Measurements from ENCODE around the gene NME4. TPM values are rescaled to one million over a fixed set of nuclear protein-coding genes. Genes with fewer than 3 reads are reported as not detected.

The NME4 gene
- total RNA-seq, 1 experiment from 2014 or later, result 159 TPM

DNA sequence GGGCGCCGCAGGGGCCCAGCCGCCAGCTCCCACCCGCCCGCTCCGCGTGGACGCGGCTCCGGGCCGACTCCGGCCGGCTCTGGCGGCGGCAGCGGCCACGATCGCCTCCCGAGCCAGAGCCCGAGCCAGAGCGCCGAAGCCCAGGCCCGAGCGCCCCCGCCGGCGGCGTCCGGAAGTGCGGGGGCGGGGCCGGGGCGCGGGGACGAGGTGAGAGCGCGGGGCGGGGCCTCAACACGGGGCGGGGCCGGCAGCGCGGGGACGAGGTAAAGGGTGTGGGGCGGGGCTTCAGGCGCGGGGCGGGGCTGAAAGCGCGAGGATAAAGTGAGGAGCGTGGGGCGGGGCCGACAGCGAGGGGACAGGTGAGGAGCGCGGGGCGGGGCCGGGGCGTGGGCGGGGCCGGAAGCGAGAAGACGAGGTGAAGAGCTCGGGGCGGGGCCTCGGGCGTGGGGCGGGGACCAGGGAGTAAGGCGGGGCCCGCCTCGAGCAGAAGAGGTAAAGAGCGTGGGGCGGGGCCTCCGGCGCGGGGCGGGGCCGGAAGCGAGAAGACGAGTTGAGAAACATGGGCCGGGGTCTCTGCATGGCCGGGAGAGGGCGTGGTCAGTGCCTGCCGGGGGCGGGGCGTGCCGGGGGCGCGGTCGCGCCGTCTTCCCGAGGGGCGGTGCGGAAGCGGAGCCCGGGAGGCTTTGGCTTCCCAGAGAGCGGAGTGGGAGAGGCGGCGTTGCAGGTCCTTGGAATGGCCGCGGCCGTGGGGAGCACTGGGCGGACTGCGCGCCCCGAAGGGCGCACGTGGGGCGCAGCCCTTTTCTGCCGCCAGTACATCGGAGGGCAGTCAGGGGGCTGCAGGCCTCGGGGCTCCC lies 44.2 kb upstream of the NME4 start, which contains the start of gene AXIN1:
AXIN1 (minus strand) TSS at position 177 of the 857 bp plus-strand sequence. CDS start 5,698 bp downstream, outside the sequence.
- no peak for TF ChIP-seq EZH2 (IDR thresholded peaks at IDR 0.05; ENCODE audit: low read depth)
- TF ChIP-seq, protein P1, sequence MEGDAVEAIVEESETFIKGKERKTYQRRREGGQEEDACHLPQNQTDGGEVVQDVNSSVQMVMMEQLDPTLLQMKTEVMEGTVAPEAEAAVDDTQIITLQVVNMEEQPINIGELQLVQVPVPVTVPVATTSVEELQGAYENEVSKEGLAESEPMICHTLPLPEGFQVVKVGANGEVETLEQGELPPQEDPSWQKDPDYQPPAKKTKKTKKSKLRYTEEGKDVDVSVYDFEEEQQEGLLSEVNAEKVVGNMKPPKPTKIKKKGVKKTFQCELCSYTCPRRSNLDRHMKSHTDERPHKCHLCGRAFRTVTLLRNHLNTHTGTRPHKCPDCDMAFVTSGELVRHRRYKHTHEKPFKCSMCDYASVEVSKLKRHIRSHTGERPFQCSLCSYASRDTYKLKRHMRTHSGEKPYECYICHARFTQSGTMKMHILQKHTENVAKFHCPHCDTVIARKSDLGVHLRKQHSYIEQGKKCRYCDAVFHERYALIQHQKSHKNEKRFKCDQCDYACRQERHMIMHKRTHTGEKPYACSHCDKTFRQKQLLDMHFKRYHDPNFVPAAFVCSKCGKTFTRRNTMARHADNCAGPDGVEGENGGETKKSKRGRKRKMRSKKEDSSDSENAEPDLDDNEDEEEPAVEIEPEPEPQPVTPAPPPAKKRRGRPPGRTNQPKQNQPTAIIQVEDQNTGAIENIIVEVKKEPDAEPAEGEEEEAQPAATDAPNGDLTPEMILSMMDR (conservative IDR thresholded peaks at IDR 0.05), result no peak
- CTCF ChIA-PET, result interaction anchor here (0.5 to 1.0 kb wide), 18 partner anchors 13 to 539 kb away, joined by 3 to 24 read pairs (median 4); no protein-coding TSS in a partner anchor
- intact Hi-C loops (cut with micrococcal nuclease; ENCODE audit: unreplicated experiment), result loop anchor here (1.0 to 2.0 kb wide), 2 partner anchors 36 to 118 kb away; partner anchors contain the start of gene FAM234A
- Histone ChIP-seq H3K9me2 (ENCODE audit: insufficient read depth) (no peaks in the 10 kb centered on the region), H3K27me3 (ENCODE audit: insufficient read depth, low read depth) (no peaks in the 10 kb centered on the region), H3K4me3 (peak within 1 kb of the TSS; percentile 93), H3K36me3 (ENCODE audit: low read depth) (no peaks in the 10 kb centered on the region), H3K9me3 (ENCODE audit: insufficient read depth, low read depth) (no peaks in the 10 kb centered on the region), H4K20me1 (ENCODE audit: insufficient read depth) (peaks cover 5% of the 10 kb centered on the region), H3K27ac (no peak within 1 kb of the TSS), H3F3A (ENCODE audit: insufficient read depth, low read depth) (peaks cover 5% of the 10 kb centered on the region; the same call in 1 of the 2 replicates), H3K79me2 (ENCODE audit: low read depth) (peaks cover 39% of the 10 kb centered on the region), H3K4me1 (replicated peaks; ENCODE audit: insufficient read depth) (0 out of 2 replicates have a peak, but pooled peaks cover 5% of the 10 kb centered on the region), H3K4me2 (peak within 1 kb of the TSS; percentile 91), H2AFZ (peak within 1 kb of the TSS; percentile 82)
- no TSS peak for BruUV-seq (replicated peaks)
- POLR2A ChIA-PET (ENCODE audit: unreplicated experiment), result interaction anchor here (0.5 to 1.3 kb wide), 21 partner anchors 18 to 1326 kb away, joined by 3 to 30 read pairs (median 5); partner anchors contain the start of genes LUC7L and NPRL3
- DNase-seq, result peak; percentile 89 to 100

- Histone ChIP-seq H3K27ac (no peak overlapping the region), H3K36me3 (ENCODE audit: low read depth) (no peaks in the 10 kb centered on the region), H3K4me2 (peak overlapping the region; percentile 91), H3K4me3 (peak overlapping the region; percentile 56; the same call in 1 of the 2 replicates), H4K20me1 (ENCODE audit: insufficient read depth) (peaks cover 3% of the 10 kb centered on the region; the same call in 1 of the 2 replicates), H2AFZ (peak overlapping the region; percentile 82; the same call in 1 of the 2 replicates), H3K79me2 (ENCODE audit: low read depth) (peaks cover 30% of the 10 kb centered on the region), H3F3A (ENCODE audit: insufficient read depth, low read depth) (peaks cover 5% of the 10 kb centered on the region; the same call in 1 of the 2 replicates), H3K9me2 (ENCODE audit: insufficient read depth) (no peaks in the 10 kb centered on the region), H3K9me3 (ENCODE audit: insufficient read depth, low read depth) (no peaks in the 10 kb centered on the region), H3K4me1 (replicated peaks; ENCODE audit: insufficient read depth) (0 out of 2 replicates have a peak, but pooled peaks cover 5% of the 10 kb centered on the region), H3K27me3 (ENCODE audit: insufficient read depth, low read depth) (no peaks in the 10 kb centered on the region)
- ChIA-PET POLR2A (ENCODE audit: unreplicated experiment) (interaction anchor here (0.5 to 1.3 kb wide), 19 partner anchors 17 to 1325 kb away, joined by 3 to 30 read pairs (median 5); partner anchors contain the start of genes LUC7L and NPRL3), CTCF (interaction anchor here (0.5 to 1.0 kb wide), 14 partner anchors 13 to 538 kb away, joined by 3 to 24 read pairs (median 4); no protein-coding TSS in a partner anchor)
- intact Hi-C loops (cut with micrococcal nuclease; ENCODE audit: unreplicated experiment), result loop anchor here (2.0 kb wide), 1 partner anchor 119 kb away; the partner anchor contains the start of gene FAM234A
- TSS peak; percentile 80 for BruUV-seq (replicated peaks)
- DNase-seq, result no peak
- TF ChIP-seq, protein P1 (conservative IDR thresholded peaks at IDR 0.05), result no peak
- TF ChIP-seq EZH2 (IDR thresholded peaks at IDR 0.05; ENCODE audit: low read depth), result no peak
Measured at GRCh38 chr16:353404-354290, 43.4 kb upstream of the NME4 start.

Measured in PC-9 (cell line).